H9 (cell line): ENCODE results near the gene ATRIP. TPM values are rescaled to one million over a fixed set of nuclear protein-coding genes. Genes with fewer than 3 reads are reported as not detected.

ENCODE experiments used
- DNase-seq: peaks from one replicate; pipeline ENCODE4 v3.0.0-alpha.2; 2017
- H2AFZ ChIP-seq: one replicate; pipeline ENCODE4 v1.6.1; 2013; ENCODE audit warnings: mild to moderate bottlenecking, low read length, control low read depth, moderate library complexity
- H2AK5ac ChIP-seq: 2 replicates; pipeline ENCODE4 v1.6.1; 2013; ENCODE audit warnings: low read length, control low read depth, mixed read lengths; ENCODE audit not compliant: insufficient read length
- H2BK120ac ChIP-seq: one replicate; pipeline ENCODE4 v1.6.1; 2013; ENCODE audit warnings: low read depth, mild to moderate bottlenecking, low read length, control low read depth, inconsistent platforms; ENCODE audit not compliant: poor library complexity, severe bottlenecking
- H2BK12ac ChIP-seq: 2 replicates; pipeline ENCODE4 v1.6.1; 2013; ENCODE audit warnings: low read length, control low read depth, mixed read lengths, low read depth; ENCODE audit not compliant: insufficient read length
- H2BK15ac ChIP-seq: 2 replicates; pipeline ENCODE4 v1.6.1; 2013; ENCODE audit warnings: low read depth, low read length, control low read depth
- H2BK20ac ChIP-seq: one replicate; pipeline ENCODE4 v1.6.1; 2013; ENCODE audit warnings: low read depth, mild to moderate bottlenecking, low read length, control low read depth, inconsistent platforms; ENCODE audit not compliant: poor library complexity, severe bottlenecking
- H2BK5ac ChIP-seq: 2 replicates; pipeline ENCODE4 v1.6.1; 2013; ENCODE audit warnings: low read length, control low read depth, mixed read lengths; ENCODE audit not compliant: insufficient read length
- H3K14ac ChIP-seq: 2 replicates; pipeline ENCODE4 v1.6.1; 2013; ENCODE audit warnings: low read length, control low read depth; ENCODE audit not compliant: insufficient read depth
- H3K18ac ChIP-seq: 2 replicates; pipeline ENCODE4 v1.6.1; 2013; ENCODE audit warnings: low read depth, mild to moderate bottlenecking, mixed read lengths, low read length, control low read depth; ENCODE audit not compliant: insufficient read length
- H3K23ac ChIP-seq: 2 replicates; pipeline ENCODE4 v1.6.1; 2013; ENCODE audit warnings: low read length, control low read depth, mixed read lengths, low read depth; ENCODE audit not compliant: insufficient read length
- H3K23me2 ChIP-seq: 2 replicates; pipeline ENCODE4 v1.6.1; 2013; ENCODE audit warnings: low read depth, mild to moderate bottlenecking, mixed read lengths, low read length, control low read depth; ENCODE audit not compliant: insufficient read length, poor library complexity, severe bottlenecking
- H3K27ac ChIP-seq: 2 replicates; pipeline ENCODE4 v1.5.1; 2013; ENCODE audit warnings: low read length, control low read depth, mixed read lengths, low read depth; ENCODE audit not compliant: insufficient read length
- H3K27me3 ChIP-seq: 2 replicates; pipeline ENCODE4 v1.6.1; 2013; ENCODE audit warnings: low read length, control low read depth, inconsistent platforms; ENCODE audit not compliant: insufficient read depth
- H3K4ac ChIP-seq: 2 replicates; pipeline ENCODE4 v1.6.1; 2013; ENCODE audit warnings: low read depth, mild to moderate bottlenecking, control low read depth, inconsistent platforms, low read length, moderate library complexity
- H3K4me1 ChIP-seq: 2 replicates; pipeline ENCODE4 v1.6.1; 2013; ENCODE audit warnings: low read length, control low read depth, inconsistent platforms; ENCODE audit not compliant: insufficient read depth
- H3K4me2 ChIP-seq: 2 replicates; pipeline ENCODE4 v1.6.1; 2013; ENCODE audit warnings: low read length, control low read depth, mixed read lengths; ENCODE audit not compliant: insufficient read length, insufficient read depth
- H3K56ac ChIP-seq: 2 replicates; pipeline ENCODE4 v1.6.1; 2013; ENCODE audit warnings: low read depth, mild to moderate bottlenecking, mixed read lengths, low read length, control low read depth; ENCODE audit not compliant: insufficient read length
- H3K79me1 ChIP-seq: 2 replicates; pipeline ENCODE4 v1.6.1; 2013; ENCODE audit warnings: low read depth, mild to moderate bottlenecking, moderate library complexity, low read length, control low read depth, inconsistent platforms; ENCODE audit not compliant: insufficient read depth, poor library complexity, severe bottlenecking
- H3K79me2 ChIP-seq: 2 replicates; pipeline ENCODE4 v1.6.1; 2013; ENCODE audit warnings: low read length, control low read depth, inconsistent platforms; ENCODE audit not compliant: insufficient read depth
- H3K9ac ChIP-seq: 2 replicates; pipeline ENCODE4 v1.6.1; 2013; ENCODE audit warnings: low read length, control low read depth, mixed read lengths; ENCODE audit not compliant: insufficient read length; ENCODE audit errors: extremely low read depth
- H3K9me3 ChIP-seq: one replicate; pipeline ENCODE4 v1.6.1; 2013; ENCODE audit warnings: low read depth, low read length, inconsistent platforms; ENCODE audit not compliant: control insufficient read depth
- H3T11ph ChIP-seq: one replicate; pipeline ENCODE4 v1.6.1; 2013; ENCODE audit warnings: mild to moderate bottlenecking, low read length, control low read depth, inconsistent platforms
- H4K20me1 ChIP-seq: one replicate; pipeline ENCODE4 v1.6.1; 2013; ENCODE audit not compliant: control insufficient read depth, insufficient read length, insufficient read depth
- H4K5ac ChIP-seq: 2 replicates; pipeline ENCODE4 v1.6.1; 2013; ENCODE audit warnings: low read depth, mild to moderate bottlenecking, mixed read lengths, low read length, control low read depth; ENCODE audit not compliant: insufficient read length
- H4K8ac ChIP-seq: replicated peaks from 2 replicates; pipeline ENCODE4 v1.6.1; 2013; ENCODE audit warnings: low read length, control low read depth, mixed read lengths, low read depth; ENCODE audit not compliant: insufficient read length
- H4K91ac ChIP-seq: 2 replicates; pipeline ENCODE4 v1.6.1; 2013; ENCODE audit warnings: low read depth, mild to moderate bottlenecking, moderate library complexity, mixed read lengths, low read length, control low read depth; ENCODE audit not compliant: insufficient read length
- H3K27ac Mint-ChIP-seq, 3 experiments: 2 replicates in 2 of 3; 3 replicates in 1 of 3; pipeline ENCODE4 v1.8.0; 2020 to 2021; ENCODE audit warnings: mixed read lengths in 3 of 3, mild to moderate bottlenecking in 1 of 3, moderate library complexity in 1 of 3
- H3K27me3 Mint-ChIP-seq: 2 replicates; pipeline ENCODE4 v1.8.0; 2021; ENCODE audit warnings: low read depth, mild to moderate bottlenecking, moderate library complexity, mixed read lengths
- H3K36me3 Mint-ChIP-seq, 3 experiments: 2 replicates in 2 of 3; 3 replicates in 1 of 3; pipeline ENCODE4 v1.8.0; 2020 to 2021; ENCODE audit warnings: low read depth in 3 of 3, mixed read lengths in 3 of 3; ENCODE audit not compliant: insufficient read depth in 1 of 3
- H3K4me1 Mint-ChIP-seq, 2 experiments: 2 replicates each; pipeline ENCODE4 v1.8.0; 2020; ENCODE audit warnings: mixed read lengths in 2 of 2
- H3K4me3 Mint-ChIP-seq, 2 experiments: 2 replicates in 1 of 2; 3 replicates in 1 of 2; pipeline ENCODE4 v1.8.0; 2020 to 2021; ENCODE audit warnings: mild to moderate bottlenecking in 2 of 2, mixed read lengths in 2 of 2, moderate library complexity in 1 of 2
- H3K9me3 Mint-ChIP-seq, 2 experiments: 2 replicates in 1 of 2; 3 replicates in 1 of 2; pipeline ENCODE4 v1.8.0; 2020; ENCODE audit warnings: mild to moderate bottlenecking in 2 of 2, mixed read lengths in 2 of 2, moderate library complexity in 1 of 2
- CTCF ChIP-seq: fragments of 200-600 bp; sonication (generic); conservative IDR thresholded peaks from 3 replicates; pipeline ENCODE4 v1.8.0; 2021; ENCODE audit warnings: antibody characterized with exemption, mild to moderate bottlenecking
- WGBS: extraction: QIAGEN DNeasy Blood & Tissue Kit; methylation state at CpG from one replicate; pipeline ENCODE4 v1.1.7; 2013; ENCODE audit warnings: missing lambda C conversion rate, low lambda C conversion rate, mixed read lengths; ENCODE audit not compliant: insufficient read length; ENCODE audit errors: extremely low coverage; 5-methylcytosine and 5-hydroxymethylcytosine counted together
- total RNA-seq: library from RNA; stranded (reverse); gene quantifications from 2 replicates; pipeline ENCODE4 v1.2.1, GENCODE V29; 2021

Gene ATRIP
- total RNA-seq, 1 experiment from 2014 or later = 16.3 TPM

DNA sequence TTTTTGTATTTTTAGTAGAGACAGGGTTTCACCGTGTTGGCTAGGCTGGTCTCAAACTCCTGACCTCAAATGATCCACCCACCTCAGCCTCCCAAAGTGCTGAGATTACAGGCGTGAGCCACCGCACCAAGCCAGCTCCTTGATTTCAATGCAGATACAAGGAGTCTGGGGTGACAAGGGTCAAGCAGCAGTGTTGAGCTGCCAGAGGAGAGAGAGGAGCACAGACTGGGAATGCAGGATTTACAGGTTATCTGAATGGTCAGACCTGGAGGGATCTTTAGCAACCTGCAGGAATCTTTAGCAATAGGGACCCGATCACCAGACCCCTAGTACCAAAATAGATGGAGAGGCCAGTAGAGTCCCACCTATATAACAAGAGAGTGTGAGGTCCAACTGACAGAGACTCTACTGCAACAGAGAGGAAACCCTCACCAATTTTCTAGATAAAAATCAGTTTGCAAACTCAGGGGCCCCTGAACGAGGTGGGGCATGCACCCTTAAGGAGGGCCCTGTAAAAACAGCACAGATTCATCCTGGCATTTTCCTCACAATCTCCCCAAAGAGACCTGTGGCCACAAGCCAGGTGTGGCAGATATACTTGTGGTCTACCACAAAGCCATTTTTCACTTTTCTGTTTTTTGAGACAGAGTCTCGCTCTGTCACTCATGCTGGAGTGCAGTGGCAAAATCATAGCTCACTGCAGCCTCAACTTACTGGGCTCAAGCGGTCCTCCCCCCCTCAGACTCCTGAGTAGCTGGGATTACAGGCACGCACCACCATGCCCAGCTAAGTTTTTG, 68.1 kb downstream of the ATRIP start:
- Histone ChIP-seq H3K14ac (no peak overlapping the region), H4K20me1 (no peaks in the 10 kb centered on the region), H3K27ac (no peak overlapping the region), H3K4me1 (no peaks in the 10 kb centered on the region), H3K27me3 (no peaks in the 10 kb centered on the region), H3K4me2 (no peak overlapping the region), H3K18ac (no peak overlapping the region), H2BK20ac (no peak overlapping the region), H2BK12ac (no peak overlapping the region), H4K91ac (no peak overlapping the region), H2AK5ac (no peak overlapping the region), H2BK5ac (no peak overlapping the region), H2AFZ (no peak overlapping the region), H4K5ac (no peak overlapping the region), H3K79me1 (no peaks in the 10 kb centered on the region), H4K8ac (no peak overlapping the region), H2BK15ac (no peak overlapping the region), H3K9me3 (no peaks in the 10 kb centered on the region), H3K4ac (no peak overlapping the region), H3K56ac (no peak overlapping the region), H3T11ph (no peak overlapping the region), H3K79me2 (no peaks in the 10 kb centered on the region), H3K23me2 (no peaks in the 10 kb centered on the region), H3K9ac (no peak overlapping the region), H2BK120ac (no peak overlapping the region), H3K23ac (no peak overlapping the region)
- H3K4me1 Mint-ChIP-seq = peaks cover 2% of the 10 kb centered on the region in 2 experiments; a peak in 3 of 4 replicates
- TF ChIP-seq CTCF = no peak
- no peak for DNase-seq
- 0 out of 7 replicates have a peak overlapping the region, but pooled peaks of 1 of the 3 experiments have one; percentile 53 for H3K27ac Mint-ChIP-seq
- H3K36me3 Mint-ChIP-seq = peaks cover 3 to 5% (median 3%) of the 10 kb centered on the region in 3 experiments; a peak in 3 of 7 replicates
- H3K27me3 Mint-ChIP-seq = no peaks in the 10 kb centered on the region
- no peak overlapping the region for H3K4me3 Mint-ChIP-seq
- H3K9me3 Mint-ChIP-seq = no peaks in the 10 kb centered on the region
- WGBS = no CpG with 5 or more reads among the region's 8 CpGs

Other genes with a start within 250 kb of the ATRIP start
- not detected in 2 replicates for gene CAMP, start 223.2 kb upstream of the ATRIP start, total RNA-seq
- gene ZNF589, start 205.6 kb upstream of the ATRIP start, total RNA-seq = 86.0 and 88.2 TPM in 2 replicates
- gene NME6, start 145.4 kb upstream of the ATRIP start, total RNA-seq = 19.2 and 22.0 TPM in 2 replicates
- gene SPINK8, start 113.1 kb upstream of the ATRIP start, total RNA-seq = not detected in 2 replicates
- gene FBXW12, start 74.5 kb upstream of the ATRIP start, total RNA-seq = 0.59 and 0.74 TPM in 2 replicates
- gene PLXNB1, start 16.7 kb upstream of the ATRIP start, total RNA-seq = 175 and 184 TPM in 2 replicates
- 20.0 and 22.0 TPM in 2 replicates for gene CCDC51, start 6.6 kb upstream of the ATRIP start, total RNA-seq
- gene TMA7, start 6.5 kb upstream of the ATRIP start, total RNA-seq = 305 and 309 TPM in 2 replicates
- gene SHISA5, start 57.4 kb downstream of the ATRIP start, total RNA-seq = 171 and 174 TPM in 2 replicates
- gene PFKFB4, start 110.1 kb downstream of the ATRIP start, total RNA-seq = 12.3 and 13.9 TPM in 2 replicates
- gene UCN2, start 117.0 kb downstream of the ATRIP start, total RNA-seq = 0.42 and 0.68 TPM in 2 replicates
- 20.2 and 22.9 TPM in 2 replicates for gene COL7A1, start 148.6 kb downstream of the ATRIP start, total RNA-seq
- gene UQCRC1, start 162.9 kb downstream of the ATRIP start, total RNA-seq = 285 and 299 TPM in 2 replicates
- 0.70 and 0.74 TPM in 2 replicates for gene TMEM89, start 175.0 kb downstream of the ATRIP start, total RNA-seq
- 56.7 and 61.3 TPM in 2 replicates for gene SLC26A6, start 188.7 kb downstream of the ATRIP start, total RNA-seq
- gene CELSR3, start 216.1 kb downstream of the ATRIP start, total RNA-seq = 23.5 and 23.9 TPM in 2 replicates
- 38.3 and 46.0 TPM in 2 replicates for gene NCKIPSD, start 239.2 kb downstream of the ATRIP start, total RNA-seq